Measurements from ENCODE around the gene EEF1AKMT2. TPM values are rescaled to one million over a fixed set of nuclear protein-coding genes. Genes with fewer than 3 reads are reported as not detected.
"Not testable (repeated sequence)": the region's sequence is repeated elsewhere in the genome, so short reads cannot be mapped to it uniquely, and the experiment has no call there.

The EEF1AKMT2 gene
- polyA plus RNA-seq, 1 of the 3 experiments (the other 2 are of a cell fraction), result 14.0 TPM

DNA sequence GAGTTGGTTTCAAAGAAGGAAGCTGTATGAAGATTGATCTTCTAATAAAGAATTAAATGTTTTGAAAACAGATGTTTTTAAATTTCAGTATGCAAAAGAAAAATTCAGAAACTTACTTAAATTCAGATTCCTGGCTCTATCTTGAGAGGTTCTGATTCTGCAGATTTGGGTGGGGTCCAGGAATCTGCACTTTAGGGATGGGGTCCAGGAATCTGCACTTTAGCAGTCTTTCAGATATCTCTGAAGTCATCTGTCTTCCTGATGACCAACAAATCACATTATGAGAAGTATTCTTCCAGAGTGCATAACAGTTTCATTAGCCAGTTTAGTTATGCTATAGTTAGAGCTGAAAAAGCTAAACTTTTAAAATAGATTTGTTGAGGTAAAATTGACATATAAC, 34.0 kb upstream of the EEF1AKMT2 start:
- ChIA-PET POLR2A (no interaction called here), CTCF (interaction anchor here (1.2 to 5.0 kb wide), 6 partner anchors 10 to 295 kb away, joined by 3 to 26 read pairs (median 6); no protein-coding TSS in a partner anchor)
- Histone ChIP-seq H3K9me2 (no peaks in the 10 kb centered on the region), H3K27me3 (ENCODE audit: insufficient read depth) (no peaks in the 10 kb centered on the region), H4K20me1 (ENCODE audit: insufficient read depth) (no peaks in the 10 kb centered on the region), H3K4me2 (no peak overlapping the region), H2AFZ (ENCODE audit: low read depth) (no peak overlapping the region), H3K36me3 (replicated peaks in 1 of 2; ENCODE audit: control insufficient read depth in 1 of 2, insufficient read depth in 2 of 2, low read length in 1 of 2) (peaks cover 35 to 37% of the 10 kb centered on the region in 2 experiments), H3K27ac (ENCODE audit: low read depth in 2 of 2, low read length in 1 of 2) (no peak overlapping the region), H3F3A (replicated peaks; ENCODE audit: insufficient read depth) (peaks cover 6% of the 10 kb centered on the region), H3K79me2 (ENCODE audit: insufficient read depth) (no peaks in the 10 kb centered on the region), H3K9ac (no peak overlapping the region), H3K9me3 (no peaks in the 10 kb centered on the region), H3K4me3 (ENCODE audit: low read depth in 2 of 2, low read length in 1 of 2) (no peak overlapping the region), H3K4me1 (ENCODE audit: control insufficient read depth in 1 of 2, insufficient read depth in 2 of 2, low read depth in 1 of 2, low read length in 1 of 2) (peaks cover 0 to 5% of the 10 kb centered on the region in 2 experiments; a peak in 1 of 4 replicates)
- no peak for DNase-seq
- TF ChIP-seq SIN3A (IDR thresholded peaks at IDR 0.05; ENCODE audit: borderline replicate concordance, low read depth, low read length) (no peak), EP300 (IDR thresholded peaks at IDR 0.05; ENCODE audit: borderline replicate concordance in 1 of 2, low read depth in 1 of 2, low read length in 1 of 2) (no peak), CHD2 (IDR thresholded peaks at IDR 0.05; ENCODE audit: low read length, partially characterized antibody) (no peak), TAF1 (IDR thresholded peaks at IDR 0.05; ENCODE audit: borderline replicate concordance, low read depth, low read length) (no peak), YY1 (IDR thresholded peaks at IDR 0.05; ENCODE audit: low read depth) (no peak), RXRA (IDR thresholded peaks at IDR 0.05; ENCODE audit: borderline replicate concordance, low read depth) (no peak), POLR2AphosphoS5 (IDR thresholded peaks at IDR 0.05; ENCODE audit: low read depth, low read length) (no peak), SMC3 (IDR thresholded peaks at IDR 0.05; ENCODE audit: low read depth, low read length) (no peak)
- TF ChIP-seq, protein P1, sequence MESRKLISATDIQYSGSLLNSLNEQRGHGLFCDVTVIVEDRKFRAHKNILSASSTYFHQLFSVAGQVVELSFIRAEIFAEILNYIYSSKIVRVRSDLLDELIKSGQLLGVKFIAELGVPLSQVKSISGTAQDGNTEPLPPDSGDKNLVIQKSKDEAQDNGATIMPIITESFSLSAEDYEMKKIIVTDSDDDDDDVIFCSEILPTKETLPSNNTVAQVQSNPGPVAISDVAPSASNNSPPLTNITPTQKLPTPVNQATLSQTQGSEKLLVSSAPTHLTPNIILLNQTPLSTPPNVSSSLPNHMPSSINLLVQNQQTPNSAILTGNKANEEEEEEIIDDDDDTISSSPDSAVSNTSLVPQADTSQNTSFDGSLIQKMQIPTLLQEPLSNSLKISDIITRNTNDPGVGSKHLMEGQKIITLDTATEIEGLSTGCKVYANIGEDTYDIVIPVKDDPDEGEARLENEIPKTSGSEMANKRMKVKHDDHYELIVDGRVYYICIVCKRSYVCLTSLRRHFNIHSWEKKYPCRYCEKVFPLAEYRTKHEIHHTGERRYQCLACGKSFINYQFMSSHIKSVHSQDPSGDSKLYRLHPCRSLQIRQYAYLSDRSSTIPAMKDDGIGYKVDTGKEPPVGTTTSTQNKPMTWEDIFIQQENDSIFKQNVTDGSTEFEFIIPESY (IDR thresholded peaks at IDR 0.05; ENCODE audit: borderline replicate concordance, low read depth), result no peak
- TF ChIP-seq, protein P2, sequence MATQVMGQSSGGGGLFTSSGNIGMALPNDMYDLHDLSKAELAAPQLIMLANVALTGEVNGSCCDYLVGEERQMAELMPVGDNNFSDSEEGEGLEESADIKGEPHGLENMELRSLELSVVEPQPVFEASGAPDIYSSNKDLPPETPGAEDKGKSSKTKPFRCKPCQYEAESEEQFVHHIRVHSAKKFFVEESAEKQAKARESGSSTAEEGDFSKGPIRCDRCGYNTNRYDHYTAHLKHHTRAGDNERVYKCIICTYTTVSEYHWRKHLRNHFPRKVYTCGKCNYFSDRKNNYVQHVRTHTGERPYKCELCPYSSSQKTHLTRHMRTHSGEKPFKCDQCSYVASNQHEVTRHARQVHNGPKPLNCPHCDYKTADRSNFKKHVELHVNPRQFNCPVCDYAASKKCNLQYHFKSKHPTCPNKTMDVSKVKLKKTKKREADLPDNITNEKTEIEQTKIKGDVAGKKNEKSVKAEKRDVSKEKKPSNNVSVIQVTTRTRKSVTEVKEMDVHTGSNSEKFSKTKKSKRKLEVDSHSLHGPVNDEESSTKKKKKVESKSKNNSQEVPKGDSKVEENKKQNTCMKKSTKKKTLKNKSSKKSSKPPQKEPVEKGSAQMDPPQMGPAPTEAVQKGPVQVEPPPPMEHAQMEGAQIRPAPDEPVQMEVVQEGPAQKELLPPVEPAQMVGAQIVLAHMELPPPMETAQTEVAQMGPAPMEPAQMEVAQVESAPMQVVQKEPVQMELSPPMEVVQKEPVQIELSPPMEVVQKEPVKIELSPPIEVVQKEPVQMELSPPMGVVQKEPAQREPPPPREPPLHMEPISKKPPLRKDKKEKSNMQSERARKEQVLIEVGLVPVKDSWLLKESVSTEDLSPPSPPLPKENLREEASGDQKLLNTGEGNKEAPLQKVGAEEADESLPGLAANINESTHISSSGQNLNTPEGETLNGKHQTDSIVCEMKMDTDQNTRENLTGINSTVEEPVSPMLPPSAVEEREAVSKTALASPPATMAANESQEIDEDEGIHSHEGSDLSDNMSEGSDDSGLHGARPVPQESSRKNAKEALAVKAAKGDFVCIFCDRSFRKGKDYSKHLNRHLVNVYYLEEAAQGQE (IDR thresholded peaks at IDR 0.05; ENCODE audit: low read depth, low read length), result no peak
- TF ChIP-seq, protein P3, sequence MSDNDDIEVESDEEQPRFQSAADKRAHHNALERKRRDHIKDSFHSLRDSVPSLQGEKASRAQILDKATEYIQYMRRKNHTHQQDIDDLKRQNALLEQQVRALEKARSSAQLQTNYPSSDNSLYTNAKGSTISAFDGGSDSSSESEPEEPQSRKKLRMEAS (IDR thresholded peaks at IDR 0.05; ENCODE audit: low read depth), result no peak
- TF ChIP-seq, protein P4, sequence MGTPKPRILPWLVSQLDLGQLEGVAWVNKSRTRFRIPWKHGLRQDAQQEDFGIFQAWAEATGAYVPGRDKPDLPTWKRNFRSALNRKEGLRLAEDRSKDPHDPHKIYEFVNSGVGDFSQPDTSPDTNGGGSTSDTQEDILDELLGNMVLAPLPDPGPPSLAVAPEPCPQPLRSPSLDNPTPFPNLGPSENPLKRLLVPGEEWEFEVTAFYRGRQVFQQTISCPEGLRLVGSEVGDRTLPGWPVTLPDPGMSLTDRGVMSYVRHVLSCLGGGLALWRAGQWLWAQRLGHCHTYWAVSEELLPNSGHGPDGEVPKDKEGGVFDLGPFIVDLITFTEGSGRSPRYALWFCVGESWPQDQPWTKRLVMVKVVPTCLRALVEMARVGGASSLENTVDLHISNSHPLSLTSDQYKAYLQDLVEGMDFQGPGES (IDR thresholded peaks at IDR 0.05; ENCODE audit: low read depth, low read length), result no peak

DNA sequence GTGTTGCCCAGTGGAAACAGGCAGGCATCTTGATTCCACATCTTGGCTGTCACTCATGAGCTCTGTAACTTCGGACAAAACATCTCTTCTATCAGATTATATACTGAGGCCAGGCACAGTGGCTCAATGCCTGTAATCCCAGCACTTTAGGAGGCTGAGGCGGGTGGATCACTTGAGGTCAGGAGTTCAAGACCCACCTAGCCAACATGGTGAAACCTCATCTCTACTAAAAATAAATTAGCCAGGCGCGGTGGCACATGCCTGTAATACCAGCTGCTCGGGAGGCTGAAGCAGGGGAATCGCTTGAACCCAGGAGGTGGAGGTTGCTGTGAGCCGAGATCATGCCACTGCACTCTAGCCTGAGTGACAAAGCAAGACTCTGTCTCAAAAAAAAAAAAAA, 33.2 kb upstream of the EEF1AKMT2 start:
- H3K27ac ChIP-seq (ENCODE audit: low read depth in 2 of 2, low read length in 1 of 2); H3K79me2 ChIP-seq (ENCODE audit: insufficient read depth); H3K9me3 ChIP-seq; H3F3A ChIP-seq (replicated peaks; ENCODE audit: insufficient read depth); H3K27me3 ChIP-seq (ENCODE audit: insufficient read depth); H3K4me3 ChIP-seq (ENCODE audit: low read depth in 2 of 2, low read length in 1 of 2); H4K20me1 ChIP-seq (ENCODE audit: insufficient read depth); DNase-seq; H3K4me2 ChIP-seq; POLR2A ChIA-PET; H3K9ac ChIP-seq; H3K9me2 ChIP-seq; H2AFZ ChIP-seq (ENCODE audit: low read depth); H3K4me1 ChIP-seq (ENCODE audit: control insufficient read depth in 1 of 2, insufficient read depth in 2 of 2, low read depth in 1 of 2, low read length in 1 of 2): not testable (repeated sequence)
- CTCF ChIA-PET, result interaction anchor here (1.6 to 5.0 kb wide), 3 partner anchors 9 to 295 kb away, joined by 5 to 26 read pairs (median 11); no protein-coding TSS in a partner anchor
- WGBS (ENCODE audit: low lambda C conversion rate), result 97% methylated on average over 7 of the region's 7 CpGs
- H3K36me3 ChIP-seq (replicated peaks in 1 of 2; ENCODE audit: control insufficient read depth in 1 of 2, insufficient read depth in 2 of 2, low read length in 1 of 2), result peaks cover 31 to 34% of the 10 kb centered on the region in 2 experiments

Measured in SK-N-SH (cell line).